ENCODE data around the gene NCOA3. TPM values are rescaled to one million over a fixed set of nuclear protein-coding genes. Genes with fewer than 3 reads are reported as not detected.

The NCOA3 gene
- total and polyA plus RNA-seq, 2 of the 8 experiments (the other 6 are each of a cell fraction or from before 2014, with no cell fraction given): 7.9 to 24.7 TPM

GRCh38 chr20:47531458-47531857 is 29.8 kb downstream of the NCOA3 start:
- no peak overlapping the region for H3K9ac ChIP-seq (replicated peaks in 1 of 4; ENCODE audit: extremely low read depth in 1 of 4, low read depth in 3 of 4, low read length in 3 of 4)
- H3K27me3 ChIP-seq (replicated peaks in 1 of 4; ENCODE audit: control insufficient read depth in 3 of 4, extremely low read depth in 1 of 4, insufficient read depth in 3 of 4, low read length in 3 of 4): no peaks in the 10 kb centered on the region
- H2AFZ ChIP-seq (ENCODE audit: low read length): no peak overlapping the region
- H3K4ac ChIP-seq (replicated peaks; ENCODE audit: insufficient read length, low read depth, low read length): no peak overlapping the region
- H3K4me2 ChIP-seq (ENCODE audit: insufficient read depth in 1 of 2, low read depth in 2 of 2, low read length in 2 of 2): no peak overlapping the region
- no peak overlapping the region for H3K27ac ChIP-seq (ENCODE audit: low read depth, low read length)
- no peak overlapping the region for H2BK20ac ChIP-seq (ENCODE audit: low read length)
- H3K36me3 ChIP-seq (ENCODE audit: control insufficient read depth in 2 of 4, insufficient read depth in 4 of 4, low read length in 3 of 4): peaks cover 0 to 2% (median 0%) of the 10 kb centered on the region in 4 experiments; a peak in 1 of 8 replicates
- no peak overlapping the region for H4K91ac ChIP-seq (replicated peaks; ENCODE audit: insufficient read length, low read length)
- H2BK12ac ChIP-seq (ENCODE audit: low read depth, low read length): no peak overlapping the region
- no peak for TF ChIP-seq BACH1 (IDR thresholded peaks at IDR 0.05; ENCODE audit: low read length)
- peaks cover 1 to 2% of the 10 kb centered on the region in 2 experiments for H4K20me1 ChIP-seq (replicated peaks in 1 of 2; ENCODE audit: control insufficient read depth in 1 of 2, insufficient read depth in 2 of 2, low read length in 2 of 2)
- no peak overlapping the region for H2BK15ac ChIP-seq (ENCODE audit: low read length)
- H3K79me1 ChIP-seq (ENCODE audit: low read depth, low read length): peaks cover 5% of the 10 kb centered on the region; the same call in 1 of the 2 replicates
- H3K18ac ChIP-seq (ENCODE audit: extremely low read depth, low read length): no peak overlapping the region
- ChIA-PET POLR2A (ENCODE audit: partially characterized antibody) (interaction anchor here (1.5 kb wide), 1 partner anchor 9 kb away, joined by 4 read pairs; no protein-coding TSS in a partner anchor), CTCF (ENCODE audit: partially characterized antibody) (interaction anchor here (0.6 to 2.5 kb wide), 2 partner anchors 10 to 11 kb away, joined by 4 to 11 read pairs; no protein-coding TSS in a partner anchor)
- no peak overlapping the region for H3K14ac ChIP-seq (ENCODE audit: insufficient read length)
- H3K23ac ChIP-seq (ENCODE audit: insufficient read length): no peak overlapping the region
- peaks cover 0 to 61% of the 10 kb centered on the region in 2 experiments for H3K79me2 ChIP-seq (ENCODE audit: control insufficient read depth in 1 of 2, insufficient read depth in 2 of 2, low read length in 2 of 2)
- FAIRE-seq: no peak
- no peak overlapping the region for H2BK120ac ChIP-seq (replicated peaks; ENCODE audit: low read depth, low read length)
- no peak overlapping the region for H2AK5ac ChIP-seq (ENCODE audit: low read depth, low read length)
- H3K4me1 ChIP-seq (replicated peaks in 1 of 4; ENCODE audit: control insufficient read depth in 3 of 4, insufficient read depth in 4 of 4, low read length in 3 of 4): peaks cover 0 to 2% (median 1%) of the 10 kb centered on the region in 4 experiments; a peak in 2 of 7 replicates
- H4K8ac ChIP-seq (ENCODE audit: extremely low read depth, insufficient read depth, low read length): no peak overlapping the region
- 89% methylated on average over 1 of the region's 1 CpG; no CpG with 5 or more reads in 1 of the 2 experiments for WGBS, 2 experiments (ENCODE audit: extremely low coverage in 1 of 2, insufficient coverage in 1 of 2, insufficient read length in 1 of 2, insufficient replicate concordance in 2 of 2, low coverage in 1 of 2, low lambda C conversion rate in 2 of 2, missing lambda C conversion rate in 1 of 2)
- no peak overlapping the region for H3K4me3 ChIP-seq (ENCODE audit: extremely low read depth in 1 of 4, insufficient read depth in 2 of 4, low read depth in 3 of 4, low read length in 4 of 4)
- H3K9me3 ChIP-seq (ENCODE audit: insufficient read depth in 2 of 2, low read depth in 1 of 2, low read length in 1 of 2): peaks cover 2 to 6% of the 10 kb centered on the region in 2 experiments; a peak in 2 of 4 replicates
- no peak for DNase-seq (ENCODE audit: low read depth in 1 of 2, low spot score in 2 of 2)
- H3K23me2 ChIP-seq (ENCODE audit: low read depth, low read length): no peaks in the 10 kb centered on the region; the same call in 1 of the 2 replicates
- H2BK5ac ChIP-seq (ENCODE audit: low read depth, low read length): no peak overlapping the region
- H3K56ac ChIP-seq (replicated peaks; ENCODE audit: insufficient read length, low read depth, low read length): no peak overlapping the region
- H4K5ac ChIP-seq (ENCODE audit: insufficient read length, low read depth, low read length): no peak overlapping the region
